Stimulated activated naive CD8-positive, alpha-beta T cell treated with anti-CD3 and anti-CD28 coated beads, Interleukin-15, Interleukin-2, amounts not matched to agents 100 ng/mL and 50 ng/mL, for 24 hours (primary cell): ENCODE measurements around the gene COX17.
A peak's percentile ranks its signal among the peaks of the same experiment; 100 is the strongest.

Source experiments
- H3K27ac Mint-ChIP-seq: one replicate; pipeline ENCODE4 v1.8.0; 2021; ENCODE audit warnings: mild to moderate bottlenecking, mixed read lengths
- H3K27me3 Mint-ChIP-seq: one replicate; pipeline ENCODE4 v1.8.0; 2021; ENCODE audit warnings: mixed read lengths
- H3K36me3 Mint-ChIP-seq: one replicate; pipeline ENCODE4 v1.8.0; 2021; ENCODE audit warnings: low read depth, mixed read lengths
- H3K4me1 Mint-ChIP-seq: one replicate; pipeline ENCODE4 v1.8.0; 2021; ENCODE audit warnings: low read depth, mixed read lengths
- H3K4me3 Mint-ChIP-seq: one replicate; pipeline ENCODE4 v1.8.0; 2021; ENCODE audit warnings: mild to moderate bottlenecking, mixed read lengths
- H3K9me3 Mint-ChIP-seq: one replicate; pipeline ENCODE4 v1.8.0; 2021; ENCODE audit warnings: mixed read lengths

Gene COX17

DNA sequence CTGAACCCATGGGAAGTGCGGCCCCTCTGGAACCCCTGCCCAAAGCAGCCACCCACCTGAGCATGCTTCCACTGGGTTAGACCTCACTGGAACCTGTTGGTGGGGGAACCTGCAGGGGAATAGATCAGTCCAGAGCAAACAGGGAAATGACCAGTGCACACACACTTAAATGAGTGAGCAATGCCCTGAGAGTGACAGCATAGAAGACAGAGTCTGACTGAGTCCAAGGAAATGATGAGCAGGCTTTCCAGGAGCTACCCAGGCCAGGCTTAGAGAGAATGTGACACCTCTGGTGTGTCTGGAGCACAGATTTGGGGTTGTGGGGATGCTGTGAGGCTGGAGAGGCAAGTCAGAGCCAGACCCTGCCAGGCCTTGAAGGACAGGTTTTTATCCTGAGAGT, 51.0 kb downstream of the COX17 start:
- Mint-ChIP-seq H3K4me1 (peaks cover 45% of the 10 kb centered on the region), H3K36me3 (no peaks in the 10 kb centered on the region), H3K27me3 (peaks cover 10% of the 10 kb centered on the region), H3K27ac (peak overlapping the region; percentile 42), H3K4me3 (no peak overlapping the region), H3K9me3 (no peaks in the 10 kb centered on the region)

DNA sequence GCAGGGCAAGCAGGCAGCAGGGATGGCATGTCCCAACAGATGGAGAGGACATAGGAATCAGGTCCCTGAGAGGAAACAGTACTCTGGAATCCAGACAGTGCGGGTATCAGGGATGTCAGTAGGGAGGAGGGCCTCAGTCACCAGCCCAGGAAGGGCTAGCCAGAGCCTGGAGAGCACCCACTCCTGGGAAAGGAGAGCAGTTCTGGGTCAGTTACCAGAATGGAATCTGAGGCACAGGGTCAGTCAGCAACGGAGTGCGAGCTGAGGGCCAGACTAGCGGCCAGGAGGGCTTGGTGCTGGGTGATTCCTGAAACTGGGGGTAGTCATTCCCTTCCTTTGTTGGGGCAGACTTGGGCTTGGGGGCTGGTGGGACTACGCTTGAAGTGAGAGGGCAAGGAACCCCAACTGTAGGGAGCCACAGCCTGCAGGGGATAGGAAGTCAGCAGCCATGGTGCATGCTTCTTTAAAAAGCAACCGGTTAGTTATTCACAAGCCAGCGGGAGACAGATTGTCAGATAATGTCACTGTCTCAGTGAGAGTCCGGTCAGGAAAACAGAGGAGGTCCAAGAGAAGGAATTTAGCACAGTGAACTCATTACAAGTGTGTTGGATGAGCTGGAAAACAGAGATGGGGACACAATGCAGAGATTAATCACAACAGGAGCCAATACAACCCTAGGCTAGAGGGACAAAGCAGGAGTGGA, 51.6 kb downstream of the COX17 start:
- peaks cover 45% of the 10 kb centered on the region for H3K4me1 Mint-ChIP-seq
- no peak overlapping the region for H3K27ac Mint-ChIP-seq
- H3K36me3 Mint-ChIP-seq: no peaks in the 10 kb centered on the region
- no peaks in the 10 kb centered on the region for H3K9me3 Mint-ChIP-seq
- no peak overlapping the region for H3K4me3 Mint-ChIP-seq
- peaks cover 10% of the 10 kb centered on the region for H3K27me3 Mint-ChIP-seq

DNA sequence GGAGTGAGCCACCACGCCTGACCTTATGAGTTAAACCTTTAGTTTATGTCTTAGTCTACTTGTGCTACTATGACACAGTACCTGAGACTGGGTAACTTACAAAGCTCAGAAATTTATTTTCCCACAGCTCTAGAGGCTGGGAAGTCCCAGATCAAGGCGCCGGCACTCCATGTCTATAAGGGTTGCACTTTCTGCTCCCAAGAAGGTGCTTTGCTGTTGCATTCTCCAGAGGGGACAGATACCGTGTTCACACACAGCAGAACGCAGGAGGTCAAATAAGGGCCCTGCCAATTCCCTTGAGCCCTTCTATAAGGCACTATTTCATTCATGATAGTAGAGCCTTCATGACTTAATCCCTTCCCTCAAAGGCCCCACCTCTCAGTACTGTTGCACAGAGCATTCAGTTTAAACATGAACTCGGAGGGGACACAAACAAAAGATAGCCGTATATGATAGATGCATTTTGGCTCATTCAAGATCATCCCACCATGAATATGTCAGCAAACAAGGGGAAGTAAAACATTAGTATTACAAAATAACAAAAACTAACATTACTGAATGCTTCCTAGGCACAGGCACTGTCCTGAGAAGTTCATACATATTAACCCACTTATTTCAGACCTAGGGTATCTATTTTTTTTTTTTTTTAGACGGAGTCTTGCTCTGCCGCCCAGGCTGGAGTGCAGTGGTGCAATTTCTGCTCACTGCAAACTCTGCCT, 53.0 kb downstream of the COX17 start:
- Mint-ChIP-seq H3K4me1 (peaks cover 34% of the 10 kb centered on the region), H3K36me3 (no peaks in the 10 kb centered on the region), H3K9me3 (no peaks in the 10 kb centered on the region), H3K27ac (no peak overlapping the region), H3K27me3 (peaks cover 10% of the 10 kb centered on the region), H3K4me3 (no peak overlapping the region)

DNA sequence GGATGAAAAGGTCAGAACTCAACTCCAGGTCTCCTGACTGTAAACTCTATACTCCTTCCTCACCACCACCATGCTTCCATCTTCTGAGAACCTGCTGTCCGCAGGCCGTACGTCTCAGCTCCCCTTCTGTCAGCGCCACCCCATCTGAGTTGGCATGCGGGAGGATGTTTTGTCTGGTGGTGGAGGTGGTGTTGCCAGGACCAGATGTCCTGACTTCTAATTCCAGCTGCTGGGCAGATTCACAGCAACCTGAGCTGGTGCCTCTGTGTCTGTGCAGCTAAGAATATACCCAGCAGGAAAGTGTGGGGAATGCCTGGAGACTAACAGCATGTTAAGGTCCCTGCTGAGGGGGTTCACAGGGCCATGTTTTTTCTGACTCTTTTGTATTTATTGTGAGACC, 56.3 kb downstream of the COX17 start:
- no peaks in the 10 kb centered on the region for H3K9me3 Mint-ChIP-seq
- H3K27me3 Mint-ChIP-seq: no peaks in the 10 kb centered on the region
- no peaks in the 10 kb centered on the region for H3K36me3 Mint-ChIP-seq
- no peak overlapping the region for H3K27ac Mint-ChIP-seq
- no peak overlapping the region for H3K4me3 Mint-ChIP-seq
- H3K4me1 Mint-ChIP-seq: peaks cover 2% of the 10 kb centered on the region
